Measurements from ENCODE around the gene HIBADH.
"Not testable (repeated sequence)": the region's sequence is repeated elsewhere in the genome, so short reads cannot be mapped to it uniquely, and the experiment has no call there.

HIBADH gene

DNA sequence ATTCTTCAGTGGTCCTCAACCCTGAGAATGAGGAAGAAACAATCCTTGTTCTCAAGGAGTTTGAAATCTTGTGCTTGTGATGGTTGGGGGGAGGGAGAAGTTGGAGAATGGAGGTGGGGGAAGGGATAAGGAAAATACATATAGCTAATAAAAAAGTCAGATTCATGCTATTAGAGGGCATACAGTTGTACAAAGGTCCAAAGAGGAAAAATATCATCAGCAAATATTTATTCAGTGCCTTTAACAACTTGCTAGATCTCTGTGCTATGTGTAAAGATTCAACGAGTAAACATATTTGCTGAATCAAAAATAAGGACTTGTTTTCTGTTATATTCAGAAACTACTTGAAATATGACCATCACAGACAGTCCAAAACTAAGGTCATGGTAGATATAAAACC, 114.4 kb downstream of the HIBADH start:
- DNase-seq (ENCODE audit: low read depth, low spot score), result no peak

DNA sequence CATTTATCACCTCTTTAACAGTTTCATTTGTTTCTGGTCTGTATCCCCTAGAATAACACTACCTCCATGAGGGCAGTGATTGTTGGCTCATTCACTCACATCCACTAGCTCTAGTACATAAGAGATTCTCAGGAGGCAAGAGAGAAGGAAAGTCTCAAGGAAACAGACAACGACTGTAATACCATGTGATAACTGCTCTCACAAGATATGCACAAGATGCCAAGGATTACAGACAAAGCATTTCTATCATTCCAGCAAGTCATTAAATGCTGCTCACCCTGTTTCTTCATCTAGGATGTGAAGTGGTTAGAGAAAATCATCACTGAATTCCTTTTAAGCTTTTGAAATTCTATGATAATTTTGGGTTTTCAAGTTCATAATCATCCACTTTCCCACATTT, 115.3 kb downstream of the HIBADH start:
- no peak for DNase-seq (ENCODE audit: low read depth, low spot score)

DNA sequence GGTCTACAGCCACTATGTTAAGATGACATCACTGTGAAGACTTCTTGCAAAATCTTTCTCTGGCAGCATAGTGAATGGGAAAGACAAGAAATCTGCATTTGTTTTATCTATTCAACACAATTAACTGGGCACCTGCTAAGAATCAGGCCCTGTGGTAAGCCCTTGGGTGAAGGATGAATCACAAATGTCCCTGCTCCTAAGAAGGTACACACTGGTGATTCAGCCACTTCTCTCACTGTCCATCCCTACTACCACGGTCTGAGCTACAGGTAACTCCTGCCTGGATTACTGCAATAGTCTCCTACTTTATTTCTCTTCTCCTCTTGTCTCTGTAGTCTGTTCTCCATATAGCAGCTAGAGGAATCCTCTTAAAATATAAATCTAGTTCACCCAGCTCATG, 116.1 kb downstream of the HIBADH start:
- DNase-seq (ENCODE audit: low read depth, low spot score), result no peak

DNA sequence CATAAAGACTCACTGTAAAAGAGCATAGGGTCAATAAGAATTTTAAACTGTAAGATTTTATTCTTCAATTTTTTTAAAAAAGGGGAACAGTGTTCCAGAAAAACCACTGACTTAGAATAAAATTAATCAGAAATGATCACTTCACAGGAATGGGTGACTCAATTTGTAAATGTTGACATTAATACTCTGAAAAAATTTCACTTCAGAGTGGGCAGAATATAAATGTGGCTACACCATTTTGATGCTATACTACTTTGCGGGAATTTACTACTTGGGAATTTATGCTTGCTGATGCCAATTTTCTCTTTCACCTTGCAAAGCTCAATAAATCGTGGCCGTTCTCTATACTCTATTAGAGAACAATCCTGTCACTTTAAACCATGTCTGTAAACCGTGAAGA, 126.9 kb downstream of the HIBADH start:
- DNase-seq (ENCODE audit: low read depth, low spot score), result no peak

DNA sequence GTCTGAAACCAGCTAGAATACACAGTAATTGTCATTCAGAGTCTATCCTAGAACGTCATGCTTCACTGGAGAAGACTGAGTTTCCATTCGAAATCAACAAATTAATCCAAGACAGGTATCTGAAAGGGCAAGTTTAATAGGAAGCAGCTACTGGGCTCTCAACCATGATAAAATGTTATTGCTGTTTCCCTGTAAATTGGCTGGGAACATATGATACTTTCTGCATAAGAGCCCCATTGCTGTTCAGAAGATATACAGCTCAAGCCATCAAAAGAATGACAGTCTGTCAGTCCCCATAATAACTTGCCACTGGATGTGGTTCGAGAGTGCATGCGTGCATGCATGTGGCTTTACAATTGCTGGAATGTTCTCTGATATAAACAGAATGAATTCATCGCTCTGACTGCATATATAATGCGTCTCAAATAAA, 129.0 kb downstream of the HIBADH start:
- no peak for DNase-seq (ENCODE audit: low read depth, low spot score)

DNA sequence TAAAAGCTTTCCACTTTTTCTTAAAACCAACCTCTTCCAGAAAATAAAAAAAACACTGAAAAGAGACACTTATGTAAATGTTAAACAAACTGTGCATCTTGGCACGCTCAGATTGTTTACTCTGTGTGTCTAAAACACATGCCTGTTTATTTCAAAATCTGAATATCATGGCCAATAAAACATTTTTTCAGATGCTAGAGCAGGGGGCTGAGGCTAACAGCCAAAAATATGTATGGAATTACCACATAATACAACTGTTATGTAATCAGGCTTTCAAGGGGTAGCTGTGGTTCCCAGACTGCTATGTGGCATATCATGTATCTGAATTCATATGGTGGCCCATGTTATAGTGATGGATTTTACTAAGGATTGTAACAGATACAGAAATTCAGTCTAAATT, 130.4 kb downstream of the HIBADH start:
- DNase-seq (ENCODE audit: low read depth, low spot score), result no peak

DNA sequence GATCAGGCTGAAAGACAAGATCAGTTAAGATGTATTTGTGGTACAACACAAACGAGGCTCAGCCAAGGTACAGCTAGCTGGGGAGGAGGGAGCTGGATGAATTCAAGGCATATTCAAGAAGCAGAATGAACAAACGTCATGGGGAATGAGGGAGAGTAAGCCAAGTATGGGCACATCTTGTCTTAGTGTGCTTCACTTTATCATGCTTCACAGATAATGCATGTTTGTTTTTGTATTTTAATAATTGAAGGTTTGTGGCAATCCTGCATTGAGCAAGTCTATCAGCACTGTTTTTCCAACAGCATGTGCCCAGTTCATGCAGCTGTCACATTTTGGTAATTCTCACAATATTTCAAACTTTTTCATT, 135.4 kb downstream of the HIBADH start:
- DNase-seq (ENCODE audit: low read depth, low spot score), result no peak

DNA sequence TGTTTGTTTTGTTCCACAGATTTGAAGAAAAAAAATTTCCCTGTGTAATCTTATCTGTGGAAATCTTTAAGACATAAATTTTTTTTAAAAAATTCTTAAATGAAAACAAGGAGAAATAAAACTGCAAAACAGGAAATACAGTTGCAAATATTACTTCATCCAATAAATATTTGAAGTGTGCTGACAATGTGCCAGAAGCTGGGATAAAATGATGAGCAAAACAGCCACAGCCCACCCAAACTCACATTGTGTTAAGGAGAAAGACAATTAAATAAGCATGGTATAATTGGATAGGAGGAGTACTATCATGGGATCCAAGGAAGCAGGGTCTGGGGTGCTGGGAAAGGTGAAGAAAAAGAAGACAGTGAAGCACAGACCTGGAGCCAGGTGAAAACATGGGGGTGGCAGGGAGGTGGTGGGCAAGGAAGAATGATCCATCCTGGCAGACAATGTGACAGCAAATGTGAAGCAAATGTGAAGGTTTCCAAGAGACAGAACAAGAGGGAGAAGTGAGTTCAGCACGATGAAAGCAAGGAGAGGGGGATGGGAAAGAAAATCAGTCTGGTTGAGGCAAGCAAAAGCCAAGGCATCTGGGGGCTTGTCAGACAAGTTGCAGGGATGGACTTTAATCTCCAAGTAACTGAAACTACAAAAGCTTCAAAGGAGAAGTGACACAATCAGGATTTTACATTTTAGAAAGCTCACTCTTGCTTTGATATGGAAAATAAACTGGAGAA, 135.9 kb downstream of the HIBADH start:
- no peak for DNase-seq (ENCODE audit: low read depth, low spot score)

DNA sequence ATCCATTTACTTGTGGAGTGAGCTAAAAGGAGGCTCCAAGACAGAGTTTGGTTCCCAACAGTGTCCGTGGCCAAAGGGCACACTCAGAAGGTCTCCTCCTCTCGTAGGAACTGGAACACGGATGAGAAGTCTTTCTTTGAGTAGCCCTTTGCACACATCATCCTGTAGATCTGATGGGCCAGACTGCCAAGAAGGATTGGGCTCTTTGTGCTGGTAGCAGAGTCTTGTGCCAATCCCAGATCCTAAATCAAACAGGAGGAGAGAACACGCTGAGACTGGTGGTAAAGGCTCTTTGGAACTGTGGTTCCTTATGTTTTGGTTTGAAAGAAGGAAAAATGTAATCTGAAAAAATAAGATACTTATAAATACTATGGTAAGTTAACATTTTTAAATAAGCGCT, 136.6 kb downstream of the HIBADH start:
- DNase-seq (ENCODE audit: low read depth, low spot score), result no peak

DNA sequence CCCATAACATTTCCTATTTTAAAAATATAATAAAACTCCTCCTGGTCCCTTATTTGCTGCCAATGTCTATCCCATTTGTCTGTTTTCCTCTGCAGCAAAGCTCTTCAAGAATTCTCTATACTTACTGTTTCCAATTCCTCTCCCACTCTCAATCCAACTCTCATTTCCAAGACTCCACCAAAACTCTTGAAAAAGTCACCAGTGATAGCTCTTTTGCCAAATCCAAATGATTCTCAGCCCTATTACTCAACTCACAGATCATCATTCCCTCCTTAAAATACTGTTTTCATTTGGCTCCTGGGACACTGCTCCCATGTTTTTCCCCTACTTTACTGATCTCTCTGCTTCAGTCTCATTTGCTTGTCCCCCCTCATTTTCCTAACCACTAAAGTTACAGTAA, 139.4 kb downstream of the HIBADH start:
- DNase-seq (ENCODE audit: low read depth, low spot score), result no peak

DNA sequence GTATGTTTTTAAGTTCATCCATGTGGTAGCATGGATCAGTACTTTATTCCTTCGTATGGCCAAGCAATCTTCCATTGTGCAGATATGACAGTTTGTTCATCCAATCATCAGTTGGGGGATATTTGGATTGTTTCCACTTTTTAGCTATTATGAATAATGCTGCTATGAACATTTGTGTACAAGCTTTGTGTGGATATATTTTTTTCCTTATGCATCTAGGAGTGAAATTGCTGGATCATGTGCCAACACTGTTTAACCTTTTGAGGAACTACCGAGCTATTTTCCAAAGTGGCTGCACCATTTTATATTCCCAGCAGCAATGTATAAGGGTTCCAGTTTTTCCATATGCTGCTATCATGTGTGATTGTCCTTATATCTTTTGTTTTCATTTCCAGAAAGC, 140.1 kb downstream of the HIBADH start:
- no peak for DNase-seq (ENCODE audit: low read depth, low spot score)

DNA sequence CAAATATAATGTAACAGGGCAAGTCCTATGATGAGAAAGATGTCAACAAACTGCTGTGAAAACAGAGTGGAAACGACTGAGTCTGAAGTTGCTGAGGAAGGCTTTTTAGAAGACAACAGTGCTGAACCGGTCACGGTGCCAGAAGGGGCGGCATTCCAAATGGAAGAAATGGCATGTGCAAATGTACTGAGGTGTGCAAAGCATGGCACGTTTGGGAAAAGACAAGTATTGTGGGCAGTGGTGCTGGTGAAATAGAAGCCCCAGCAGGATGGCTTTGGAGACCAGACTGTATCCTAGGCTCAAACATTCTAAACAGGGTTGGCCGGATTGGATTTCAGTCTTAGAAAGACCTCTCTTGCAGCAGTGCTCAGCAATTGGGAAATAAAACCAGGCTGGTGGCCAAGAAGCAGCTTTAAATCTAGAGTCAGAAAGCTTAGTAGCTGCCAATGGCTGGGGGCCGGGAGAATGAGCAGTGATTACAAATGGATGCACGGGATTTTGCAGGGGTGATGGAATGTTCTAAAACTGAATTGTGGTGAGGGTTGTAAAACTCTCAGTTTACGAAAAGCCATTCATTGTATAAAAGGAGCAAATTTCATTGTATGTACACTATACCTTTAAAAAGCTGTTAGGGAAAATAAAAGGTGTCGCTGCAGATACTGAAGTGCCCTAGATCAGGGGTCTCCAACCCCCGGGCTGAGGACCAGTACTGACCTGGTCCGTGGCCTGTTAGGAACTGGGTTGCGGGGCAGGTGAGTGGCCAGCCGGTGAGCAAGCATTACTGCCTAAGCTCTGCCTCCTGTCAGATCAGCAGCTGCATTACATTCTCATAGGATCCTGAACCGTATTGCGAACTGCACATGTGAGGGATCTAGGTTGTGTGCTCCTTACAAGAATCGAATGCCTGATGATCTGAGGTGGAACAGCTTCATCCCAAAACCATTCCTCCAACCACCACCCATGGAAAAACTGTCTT, 141.6 kb downstream of the HIBADH start:
- no peak for DNase-seq (ENCODE audit: low read depth, low spot score)

DNA sequence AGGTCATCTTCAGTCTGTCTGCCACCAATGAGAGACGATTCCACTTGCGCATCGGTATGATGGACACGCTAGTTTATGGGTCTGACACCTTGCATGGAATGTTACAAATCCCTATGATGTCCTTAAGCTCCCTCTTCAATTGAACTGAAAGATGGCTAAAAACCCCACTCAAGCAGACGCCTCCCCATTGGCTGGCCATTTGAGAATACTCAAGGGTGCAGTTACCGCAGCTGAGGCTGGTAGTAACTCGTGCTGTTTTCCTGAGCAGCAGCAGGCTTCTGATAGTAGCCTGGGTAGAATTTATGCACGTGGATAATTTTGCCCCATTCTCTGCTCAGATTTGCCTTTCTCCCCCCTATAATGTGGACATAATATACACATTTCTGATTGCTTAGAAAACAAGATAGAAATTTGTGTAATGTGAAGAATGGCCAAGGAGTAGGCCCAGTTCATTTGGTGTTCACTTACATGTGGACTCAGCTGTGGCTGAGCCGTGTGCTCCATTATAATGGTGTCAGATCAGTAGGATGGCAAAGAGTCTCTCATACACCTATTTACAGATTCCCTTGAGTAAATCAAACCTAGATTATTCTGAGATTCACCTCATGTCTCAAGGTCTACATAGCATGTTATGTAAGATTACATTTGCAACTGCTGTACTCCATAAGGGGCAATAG, 142.8 kb downstream of the HIBADH start:
- DNase-seq (ENCODE audit: low read depth, low spot score), result no peak

DNA sequence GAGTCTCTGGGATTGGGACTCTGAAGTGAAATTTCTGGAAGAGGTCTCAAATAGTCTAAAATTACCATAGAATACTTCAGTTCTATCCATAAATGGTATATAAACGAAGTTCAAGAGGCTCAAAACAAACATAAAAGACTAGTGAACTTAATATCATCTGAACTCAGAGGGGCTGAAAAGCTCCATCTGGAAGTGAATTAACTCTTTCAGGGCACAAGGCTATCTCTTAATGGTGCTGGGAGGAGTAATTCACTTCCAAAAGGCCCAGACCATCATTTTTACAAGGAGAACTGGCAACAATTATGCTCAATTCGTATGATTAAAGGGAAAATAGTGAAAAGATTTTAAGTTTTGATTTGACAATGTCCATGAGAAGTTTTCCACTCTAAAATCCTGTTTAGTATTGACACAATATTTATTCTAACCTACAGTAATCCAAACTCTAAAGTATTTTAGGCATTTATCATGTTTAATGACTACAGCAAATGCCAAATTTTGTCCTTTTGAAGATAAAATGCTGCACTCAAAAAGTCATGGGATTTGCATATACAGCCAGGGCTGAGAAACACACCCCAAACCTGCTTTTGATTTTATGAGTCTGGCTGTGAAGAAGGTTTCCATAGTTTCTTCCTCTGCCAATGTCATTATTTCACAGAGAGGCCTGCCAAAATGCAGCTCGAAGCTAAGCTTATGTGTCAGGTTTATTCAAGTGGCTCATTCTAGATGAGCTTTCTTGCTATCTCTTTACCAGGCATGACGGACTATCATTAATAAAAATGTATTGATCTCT, 143.9 kb downstream of the HIBADH start:
- no peak for DNase-seq (ENCODE audit: low read depth, low spot score)

DNA sequence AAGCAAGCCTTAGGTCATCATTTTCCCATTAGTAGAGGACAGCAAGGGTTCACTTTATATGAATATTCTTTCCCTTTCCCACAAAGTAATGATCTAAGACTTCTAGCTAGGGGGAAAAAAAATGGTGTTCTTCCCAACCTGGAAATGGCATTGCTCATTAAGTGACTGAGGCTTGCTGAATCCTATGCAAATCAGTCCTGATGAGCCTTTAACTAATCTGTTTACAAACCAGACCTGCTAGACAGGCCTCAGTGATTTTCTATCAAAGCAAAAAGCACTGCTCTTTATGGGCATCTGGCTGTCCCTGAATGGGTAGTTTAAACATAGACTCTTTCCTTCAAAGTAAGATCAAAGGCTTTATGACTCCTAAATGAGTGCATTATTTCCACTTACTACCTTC, 146.3 kb downstream of the HIBADH start:
- DNase-seq (ENCODE audit: low read depth, low spot score), result no peak

DNA sequence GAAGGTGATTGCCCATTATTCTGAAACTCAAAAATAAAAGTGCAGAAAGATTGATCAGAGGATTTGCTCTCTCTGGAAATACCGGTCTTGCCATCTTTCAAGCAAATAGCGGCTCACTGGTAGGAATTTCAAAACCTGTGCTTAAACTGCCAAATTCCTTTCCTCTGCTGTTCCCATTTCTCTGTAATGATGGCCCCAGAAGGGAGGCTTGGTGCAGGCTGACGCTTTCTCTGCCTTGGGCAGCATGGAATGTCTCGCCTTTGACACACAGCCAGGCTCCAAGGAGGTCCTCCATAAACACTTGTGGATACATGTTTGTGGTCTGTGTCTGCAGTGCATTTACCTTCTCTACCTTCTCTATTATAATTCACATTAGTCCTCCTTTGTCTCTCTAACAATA, 146.8 kb downstream of the HIBADH start:
- no peak for DNase-seq (ENCODE audit: low read depth, low spot score)

DNA sequence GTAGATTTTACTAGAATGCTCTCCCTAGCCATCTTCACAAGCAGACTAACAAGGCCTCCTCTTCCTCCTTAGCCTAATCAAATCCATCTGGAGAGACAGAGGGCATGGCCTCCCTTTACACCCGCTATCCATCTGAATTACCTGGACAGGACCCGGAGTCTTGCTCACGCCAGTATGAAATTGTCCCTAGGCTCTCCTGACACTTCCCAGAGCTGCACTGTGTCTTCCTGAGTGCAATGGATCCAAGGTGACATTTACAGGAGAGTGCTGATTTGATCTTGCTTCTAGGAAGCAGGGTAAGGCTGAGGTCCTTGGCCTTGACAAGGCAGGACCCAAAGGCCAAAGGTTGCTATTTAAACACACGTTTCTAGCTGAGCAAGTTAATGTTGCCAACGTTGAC, 147.8 kb downstream of the HIBADH start:
- no peak for DNase-seq (ENCODE audit: low read depth, low spot score)

DNA sequence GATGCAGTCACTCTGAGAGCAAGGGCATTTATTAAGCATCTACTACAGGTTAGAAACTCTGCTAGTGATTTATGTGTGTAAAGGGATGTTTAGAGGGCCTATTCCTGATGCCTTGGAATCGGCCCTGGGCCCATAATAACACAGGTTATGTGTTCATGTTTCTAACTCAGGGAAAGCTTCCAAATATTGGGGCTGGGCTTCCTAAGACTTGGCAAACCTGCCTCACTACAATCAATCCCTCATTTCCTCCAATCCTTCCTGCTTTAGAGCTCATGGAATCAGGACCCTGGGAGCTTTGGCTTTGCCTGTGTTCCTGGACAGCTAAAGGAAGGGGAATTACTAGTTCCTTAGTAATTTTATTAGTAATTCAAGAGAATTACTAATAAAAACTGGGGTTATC, 148.8 kb downstream of the HIBADH start:
- no peak for DNase-seq (ENCODE audit: low read depth, low spot score)

DNA sequence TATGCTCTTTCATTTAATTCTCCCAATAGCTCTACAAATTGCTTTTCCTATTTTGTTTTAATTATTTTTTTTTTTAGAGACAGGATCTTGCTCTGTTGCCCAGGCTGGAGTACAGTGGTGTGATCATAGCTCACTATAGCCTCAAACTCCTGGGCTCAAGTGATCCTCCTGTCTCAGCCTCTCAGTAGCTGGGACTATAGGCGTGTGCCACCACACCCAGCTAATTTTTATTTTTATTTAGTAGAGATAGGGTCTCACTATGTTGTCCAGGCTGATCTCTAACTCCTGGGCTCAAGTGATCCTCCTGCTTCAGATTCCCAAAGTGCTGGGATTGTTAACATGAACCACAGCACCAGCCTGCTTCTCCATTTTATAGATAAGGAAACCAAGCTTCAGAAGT, 151.3 kb downstream of the HIBADH start:
- DNase-seq (ENCODE audit: low read depth, low spot score), result not testable (repeated sequence)

DNA sequence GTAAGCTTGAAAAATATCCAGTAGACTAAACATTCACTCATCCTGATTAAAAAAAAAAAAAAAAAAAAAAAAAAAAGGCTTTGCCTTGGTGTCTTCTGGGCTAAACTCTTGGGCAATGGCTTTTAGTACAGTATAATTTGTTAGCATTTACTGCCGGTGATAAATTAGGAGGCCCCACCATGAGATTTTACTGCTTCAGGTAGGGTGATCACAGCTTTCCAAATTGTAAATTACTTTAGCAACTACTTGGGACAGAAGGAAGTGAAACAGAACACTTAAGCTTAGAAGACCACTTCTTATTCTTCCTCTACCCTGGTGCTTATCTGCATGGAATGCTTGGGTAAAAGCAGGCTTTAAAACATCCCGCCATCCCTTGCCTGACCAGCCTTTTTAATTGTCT, 152.1 kb downstream of the HIBADH start:
- no peak for DNase-seq (ENCODE audit: low read depth, low spot score)

DNA sequence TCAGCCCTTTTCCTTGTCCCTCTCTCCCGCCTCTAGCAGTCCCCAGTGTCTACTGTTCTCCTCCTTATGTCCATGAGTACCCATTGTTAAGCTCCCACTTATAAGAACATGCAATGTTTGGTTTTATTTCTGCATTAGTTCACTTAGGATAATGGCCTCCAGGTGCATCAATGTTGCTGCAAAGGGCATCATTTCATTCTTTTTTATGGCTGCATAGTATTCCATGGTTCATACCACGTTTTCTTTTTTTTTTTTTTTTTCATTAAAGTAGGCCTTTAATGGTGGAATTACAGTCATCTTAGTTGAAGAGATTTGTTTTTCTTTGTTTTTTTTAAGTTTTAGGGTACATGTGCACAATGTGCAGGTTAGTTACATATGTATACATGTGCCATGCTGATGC, 160.8 kb downstream of the HIBADH start:
- DNase-seq (ENCODE audit: low read depth, low spot score), result not testable (repeated sequence)

DNA sequence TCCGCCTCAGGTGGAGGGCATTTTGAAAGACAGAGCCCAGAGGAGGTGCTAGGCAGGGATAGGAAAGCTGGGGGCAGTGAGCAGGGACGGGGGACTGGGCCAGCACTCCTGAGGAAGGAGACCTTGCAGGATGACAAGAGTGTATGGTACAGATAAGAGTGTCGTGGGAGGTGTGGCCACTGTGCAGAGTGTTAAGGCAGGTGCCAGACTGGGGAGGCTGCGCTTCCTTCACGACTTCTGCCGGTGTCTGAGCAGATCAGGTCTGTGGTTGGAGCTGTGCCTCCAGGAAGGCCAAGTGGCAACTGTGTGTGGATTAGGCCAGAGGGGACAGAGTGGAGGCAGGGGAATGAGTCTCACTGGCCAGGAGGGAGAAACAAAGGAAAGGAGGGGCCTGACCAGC, 161.7 kb downstream of the HIBADH start:
- no peak for DNase-seq (ENCODE audit: low read depth, low spot score)

Measured in brain pericyte (primary cell).